Measurements from ENCODE around the gene ACTA2. TPM values are rescaled to one million over a fixed set of nuclear protein-coding genes. Genes with fewer than 3 reads are reported as not detected.

ACTA2 gene
- total RNA-seq, 1 experiment from 2014 or later: 2,012 TPM

DNA sequence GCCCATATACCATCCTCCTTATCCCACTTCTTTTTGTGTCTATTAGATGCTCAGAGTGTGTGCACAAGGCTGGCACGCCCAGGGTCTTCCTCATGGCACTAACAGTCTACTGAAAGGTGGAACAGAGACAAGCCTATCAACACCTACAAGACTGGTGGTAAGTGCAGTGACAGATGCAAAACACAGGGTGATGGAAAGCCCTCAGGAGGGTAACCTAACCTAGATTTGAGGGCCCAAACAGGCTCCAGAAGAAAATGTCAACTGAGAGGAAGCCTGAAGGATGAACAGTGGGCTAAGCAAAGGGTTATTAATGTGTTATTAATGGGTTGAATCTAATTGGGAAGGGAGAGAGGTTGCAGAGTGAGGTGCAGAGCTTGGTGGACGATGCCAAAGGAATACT is 36.9 kb upstream of the ACTA2 start:
- no peaks in the 10 kb centered on the region for H3K27me3 ChIP-seq (replicated peaks)
- DNase-seq (ENCODE audit: low read depth in 1 of 2, low spot score in 2 of 2): no peak
- peak overlapping the region; percentile 69; the same call in 1 of the 2 replicates for H3K4me3 ChIP-seq
- H3K4me1 ChIP-seq (replicated peaks): peaks cover 31% of the 10 kb centered on the region
- H3K36me3 ChIP-seq: no peaks in the 10 kb centered on the region
- no peaks in the 10 kb centered on the region for H3K9me3 ChIP-seq (replicated peaks)
- H3K27ac ChIP-seq: no peak overlapping the region

DNA sequence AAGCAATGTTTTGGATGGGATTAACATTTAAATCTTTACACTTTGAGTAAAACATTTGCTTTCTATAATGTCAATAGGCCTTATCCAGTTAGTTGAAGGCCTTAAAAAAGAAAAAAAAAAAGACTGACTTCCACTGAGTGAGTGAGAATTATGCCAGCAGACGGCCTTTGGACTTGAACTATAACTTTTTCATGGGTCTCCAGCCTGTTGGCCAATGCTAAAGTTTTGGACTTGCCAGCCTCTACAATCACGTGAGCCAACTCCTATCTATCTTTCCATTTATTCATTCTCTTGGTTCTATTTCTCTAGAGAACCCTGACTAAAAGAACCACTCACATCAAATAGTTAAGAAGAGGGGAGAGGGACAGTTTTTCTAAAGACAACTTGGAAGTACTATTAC is 35.3 kb upstream of the ACTA2 start:
- Histone ChIP-seq H3K27me3 (replicated peaks) (no peaks in the 10 kb centered on the region), H3K9me3 (replicated peaks) (no peaks in the 10 kb centered on the region), H3K4me3 (no peak overlapping the region), H3K4me1 (replicated peaks) (peaks cover 18% of the 10 kb centered on the region), H3K27ac (no peak overlapping the region), H3K36me3 (no peaks in the 10 kb centered on the region)
- DNase-seq (ENCODE audit: low read depth in 1 of 2, low spot score in 2 of 2): no peak

DNA sequence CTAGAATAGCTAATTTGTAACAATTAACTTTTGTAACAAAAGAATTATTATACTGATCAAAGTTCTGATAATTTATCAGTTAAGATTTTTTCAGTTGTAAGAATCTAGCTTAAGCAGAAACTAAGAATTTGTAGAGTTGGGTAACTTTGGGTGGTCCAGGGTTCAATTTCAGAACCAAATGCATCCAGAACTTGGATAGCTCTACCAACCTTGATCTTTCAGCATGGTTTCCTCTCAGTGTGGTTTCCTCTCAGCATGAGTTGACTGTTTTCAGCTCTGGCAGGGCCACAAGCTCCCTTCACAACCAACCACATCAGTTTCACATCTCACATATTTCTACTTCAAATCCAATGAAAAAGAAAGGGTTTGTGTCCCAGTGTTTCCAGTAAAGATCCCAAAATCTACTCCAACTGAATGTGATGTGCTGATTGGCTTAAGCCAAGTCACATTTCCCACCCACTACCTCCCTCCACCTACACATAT is 34.7 kb upstream of the ACTA2 start:
- Histone ChIP-seq H3K36me3 (no peaks in the 10 kb centered on the region), H3K4me1 (replicated peaks) (peaks cover 12% of the 10 kb centered on the region), H3K27me3 (replicated peaks) (no peaks in the 10 kb centered on the region), H3K9me3 (replicated peaks) (no peaks in the 10 kb centered on the region), H3K4me3 (no peak overlapping the region), H3K27ac (no peak overlapping the region)
- no peak for DNase-seq (ENCODE audit: low read depth in 1 of 2, low spot score in 2 of 2)

DNA sequence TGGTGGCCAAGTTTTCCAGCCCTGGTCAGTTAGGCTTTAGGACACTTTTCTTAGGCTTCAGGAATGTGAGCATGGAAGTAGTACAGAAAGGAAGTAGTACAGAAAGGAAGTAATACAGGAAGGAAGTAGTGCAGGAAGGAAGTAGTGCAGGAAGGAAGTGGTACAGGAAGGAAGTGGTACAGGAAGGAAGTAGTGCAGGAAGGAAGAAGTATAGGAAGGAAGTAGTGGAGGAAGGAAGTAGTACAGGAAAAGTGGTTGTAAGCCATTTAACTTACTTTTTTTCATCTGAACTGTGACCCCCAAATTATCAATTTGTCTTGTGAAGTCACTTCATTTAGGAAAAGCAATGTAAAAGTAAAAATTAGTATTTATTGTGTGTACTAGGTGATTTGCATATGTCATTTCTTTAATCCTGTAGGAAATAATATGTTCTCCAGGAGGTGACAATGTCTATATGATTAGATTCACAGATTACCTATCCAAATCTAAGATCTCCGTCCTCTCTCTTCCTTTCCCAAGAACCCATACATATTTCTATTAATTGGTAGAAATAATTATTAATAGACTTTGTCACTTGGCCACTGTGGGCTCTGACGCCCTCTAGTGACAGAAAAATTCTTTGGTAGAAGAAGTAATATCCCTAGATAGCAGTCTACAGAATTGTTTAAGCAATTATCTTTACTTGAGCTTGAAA is 34.1 kb upstream of the ACTA2 start:
- H3K4me1 ChIP-seq (replicated peaks): peaks cover 9% of the 10 kb centered on the region
- no peak overlapping the region for H3K27ac ChIP-seq
- H3K4me3 ChIP-seq: no peak overlapping the region
- H3K9me3 ChIP-seq (replicated peaks): no peaks in the 10 kb centered on the region
- no peaks in the 10 kb centered on the region for H3K27me3 ChIP-seq (replicated peaks)
- DNase-seq (ENCODE audit: low read depth in 1 of 2, low spot score in 2 of 2): peak in 1 of 2 experiments; percentile 37
- no peaks in the 10 kb centered on the region for H3K36me3 ChIP-seq

DNA sequence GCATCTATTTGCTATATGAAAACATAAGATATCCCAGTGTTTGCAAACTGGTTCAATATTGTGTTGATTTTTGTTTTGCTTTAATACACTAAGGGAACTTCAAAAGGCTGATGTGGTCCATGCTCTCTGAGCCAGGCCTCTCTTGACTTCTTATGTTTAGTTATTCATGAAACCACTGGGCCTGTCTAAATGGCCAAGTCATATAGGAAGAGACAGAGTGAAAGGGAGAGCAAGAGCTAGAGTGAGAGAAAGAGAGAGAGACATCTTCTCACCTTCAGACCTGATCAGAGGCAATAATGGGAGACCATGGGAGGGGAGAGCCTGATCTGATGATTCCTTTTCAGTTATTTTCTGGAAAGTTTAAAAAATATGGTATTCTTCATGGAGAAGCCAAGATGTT is 32.0 kb upstream of the ACTA2 start:
- Histone ChIP-seq H3K9me3 (replicated peaks) (no peaks in the 10 kb centered on the region), H3K4me3 (no peak overlapping the region), H3K27me3 (replicated peaks) (no peaks in the 10 kb centered on the region), H3K36me3 (no peaks in the 10 kb centered on the region), H3K4me1 (replicated peaks) (peaks cover 3% of the 10 kb centered on the region), H3K27ac (no peak overlapping the region)
- no peak for DNase-seq (ENCODE audit: low read depth in 1 of 2, low spot score in 2 of 2)

DNA sequence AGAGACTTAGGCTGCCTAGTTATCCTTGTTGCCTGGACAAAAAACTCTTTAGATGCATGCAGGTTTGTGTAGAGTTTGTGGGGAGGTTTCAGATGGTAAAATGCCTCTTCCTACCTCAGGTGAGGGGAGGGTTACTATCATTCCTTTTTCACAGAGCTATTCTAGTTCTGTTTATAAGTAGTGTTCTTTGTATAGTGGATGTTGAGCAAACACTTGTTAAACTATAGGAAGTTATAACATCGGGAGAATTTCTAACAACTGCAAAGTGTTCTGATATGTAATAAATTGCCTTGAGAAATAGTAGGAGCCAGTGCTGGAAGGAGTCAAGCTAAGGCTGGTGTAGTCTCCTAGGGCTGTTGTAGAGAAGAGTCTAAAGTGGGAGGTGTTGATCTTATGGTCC is 31.4 kb upstream of the ACTA2 start:
- H3K27me3 ChIP-seq (replicated peaks): no peaks in the 10 kb centered on the region
- H3K4me3 ChIP-seq: no peak overlapping the region
- DNase-seq (ENCODE audit: low read depth in 1 of 2, low spot score in 2 of 2): no peak
- H3K9me3 ChIP-seq (replicated peaks): no peaks in the 10 kb centered on the region
- peaks cover 9% of the 10 kb centered on the region for H3K4me1 ChIP-seq (replicated peaks)
- H3K27ac ChIP-seq: no peak overlapping the region
- no peaks in the 10 kb centered on the region for H3K36me3 ChIP-seq

DNA sequence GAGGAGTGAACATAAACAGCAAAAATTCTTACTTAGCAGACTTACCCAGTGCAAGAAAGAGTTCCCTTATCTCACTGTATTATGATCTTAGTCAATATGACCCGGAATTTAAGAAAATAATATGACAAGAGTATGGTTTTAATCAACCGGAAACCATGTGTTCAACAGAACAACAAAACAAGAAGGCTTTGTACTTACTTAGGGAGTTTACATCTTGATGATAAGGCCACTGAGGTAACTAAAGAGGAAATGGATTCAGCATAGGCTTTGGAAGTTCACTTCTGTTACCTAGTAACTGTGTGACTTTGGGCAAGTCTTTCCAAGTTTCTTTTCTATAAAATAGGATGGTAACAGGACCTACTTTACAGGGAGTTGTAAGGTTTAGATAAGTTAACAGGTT is 30.6 kb upstream of the ACTA2 start:
- no peak overlapping the region for H3K27ac ChIP-seq
- no peak overlapping the region for H3K4me3 ChIP-seq
- no peaks in the 10 kb centered on the region for H3K27me3 ChIP-seq (replicated peaks)
- no peaks in the 10 kb centered on the region for H3K36me3 ChIP-seq
- peaks cover 10% of the 10 kb centered on the region for H3K4me1 ChIP-seq (replicated peaks)
- no peak for DNase-seq (ENCODE audit: low read depth in 1 of 2, low spot score in 2 of 2)
- H3K9me3 ChIP-seq (replicated peaks): no peaks in the 10 kb centered on the region

DNA sequence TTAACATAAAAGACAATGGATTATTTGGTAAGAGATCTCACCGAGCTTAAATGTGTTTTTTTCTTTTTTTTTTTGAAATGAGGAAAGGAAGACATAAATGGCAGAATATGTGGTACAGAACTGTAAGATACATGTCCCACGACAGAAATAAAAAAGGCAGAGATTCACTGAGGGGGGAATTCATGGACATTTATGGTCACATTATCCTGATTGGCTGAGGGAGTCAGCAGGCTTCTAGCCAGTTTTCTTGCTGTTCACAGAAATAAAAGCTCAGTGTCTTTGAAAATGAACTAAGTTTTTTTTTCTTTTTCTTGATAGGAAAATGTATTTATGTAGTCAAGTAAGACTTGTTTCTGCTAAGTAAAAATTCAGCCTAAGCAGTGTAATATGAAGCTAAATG is 29.8 kb upstream of the ACTA2 start:
- Histone ChIP-seq H3K4me3 (no peak overlapping the region), H3K27me3 (replicated peaks) (no peaks in the 10 kb centered on the region)
- DNase-seq (ENCODE audit: low read depth in 1 of 2, low spot score in 2 of 2): no peak

DNA sequence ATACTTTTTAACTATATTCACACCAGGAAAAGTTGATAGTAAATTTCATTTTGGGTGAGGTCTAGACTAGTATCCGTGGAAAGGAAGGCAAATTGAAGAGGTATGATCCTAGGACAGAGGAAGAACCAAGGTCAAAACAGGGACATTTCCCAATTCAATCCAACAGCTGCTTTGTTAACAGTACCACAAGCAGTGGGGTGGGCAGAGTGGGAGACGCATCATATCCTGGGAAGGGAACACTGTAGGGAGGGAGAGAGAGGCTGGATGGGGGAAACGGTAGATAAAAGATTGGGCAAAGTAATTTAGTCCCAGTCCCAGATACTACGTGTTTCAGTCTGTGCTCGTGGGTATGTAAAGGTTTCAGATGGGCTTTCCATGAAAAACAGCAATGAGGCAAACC is 28.9 kb upstream of the ACTA2 start:
- H3K9me3 ChIP-seq (replicated peaks): no peaks in the 10 kb centered on the region
- DNase-seq (ENCODE audit: low read depth in 1 of 2, low spot score in 2 of 2): no peak
- H3K27me3 ChIP-seq (replicated peaks): no peaks in the 10 kb centered on the region
- H3K4me1 ChIP-seq (replicated peaks): peaks cover 10% of the 10 kb centered on the region
- H3K27ac ChIP-seq: no peak overlapping the region
- H3K36me3 ChIP-seq: no peaks in the 10 kb centered on the region
- H3K4me3 ChIP-seq: no peak overlapping the region

More for the DNA sequence above, 29.8 kb upstream of the ACTA2 start:
- H3K27ac ChIP-seq: no peak overlapping the region
- H3K9me3 ChIP-seq (replicated peaks): no peaks in the 10 kb centered on the region
- H3K36me3 ChIP-seq: no peaks in the 10 kb centered on the region
- H3K4me1 ChIP-seq (replicated peaks): peaks cover 10% of the 10 kb centered on the region

DNA sequence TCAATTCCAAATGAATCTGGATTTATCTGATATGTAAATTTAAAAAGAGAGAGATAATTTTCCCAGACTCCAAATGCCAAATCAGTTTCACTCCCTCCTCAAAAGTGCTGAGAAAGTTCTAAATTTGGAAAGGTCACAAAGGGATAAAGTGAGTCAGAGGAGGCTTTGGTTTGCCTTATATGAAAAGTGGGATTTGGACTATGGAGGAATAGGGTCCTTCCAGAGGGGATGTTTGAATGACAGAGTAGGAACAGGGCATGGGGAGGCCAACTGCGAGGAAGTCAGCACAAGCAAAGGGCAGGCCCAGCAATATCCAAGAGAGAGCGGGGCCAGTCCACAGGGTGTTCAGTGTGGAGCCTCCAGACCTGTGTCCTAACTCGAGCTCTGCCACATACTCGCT is 28.2 kb upstream of the ACTA2 start:
- peaks cover 11% of the 10 kb centered on the region for H3K4me1 ChIP-seq (replicated peaks)
- no peak for DNase-seq (ENCODE audit: low read depth in 1 of 2, low spot score in 2 of 2)
- no peaks in the 10 kb centered on the region for H3K27me3 ChIP-seq (replicated peaks)
- no peak overlapping the region for H3K4me3 ChIP-seq
- no peaks in the 10 kb centered on the region for H3K9me3 ChIP-seq (replicated peaks)
- no peak overlapping the region for H3K27ac ChIP-seq
- H3K36me3 ChIP-seq: no peaks in the 10 kb centered on the region

DNA sequence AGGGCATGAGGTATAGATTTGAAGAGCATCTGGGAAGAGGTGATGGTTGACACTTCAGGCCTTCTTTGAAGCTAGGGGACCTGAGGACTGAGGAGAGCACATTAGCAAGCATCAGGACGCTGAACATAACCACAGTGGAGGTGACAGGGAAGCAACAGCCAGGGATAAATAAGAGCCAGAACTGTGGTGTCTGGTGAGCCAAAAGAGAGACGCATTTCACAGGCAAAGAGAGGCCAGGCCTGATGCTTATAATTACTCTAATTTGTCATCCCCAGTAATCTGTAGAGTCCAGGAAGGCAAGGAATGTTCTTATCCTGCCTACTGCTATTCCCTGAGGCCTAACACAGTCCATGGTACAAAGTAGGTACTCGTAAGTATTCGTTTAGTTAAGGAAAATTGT is 27.7 kb upstream of the ACTA2 start:
- Histone ChIP-seq H3K27ac (no peak overlapping the region), H3K4me3 (no peak overlapping the region), H3K36me3 (no peaks in the 10 kb centered on the region), H3K9me3 (replicated peaks) (no peaks in the 10 kb centered on the region), H3K27me3 (replicated peaks) (no peaks in the 10 kb centered on the region), H3K4me1 (replicated peaks) (peaks cover 16% of the 10 kb centered on the region)
- DNase-seq (ENCODE audit: low read depth in 1 of 2, low spot score in 2 of 2): no peak

DNA sequence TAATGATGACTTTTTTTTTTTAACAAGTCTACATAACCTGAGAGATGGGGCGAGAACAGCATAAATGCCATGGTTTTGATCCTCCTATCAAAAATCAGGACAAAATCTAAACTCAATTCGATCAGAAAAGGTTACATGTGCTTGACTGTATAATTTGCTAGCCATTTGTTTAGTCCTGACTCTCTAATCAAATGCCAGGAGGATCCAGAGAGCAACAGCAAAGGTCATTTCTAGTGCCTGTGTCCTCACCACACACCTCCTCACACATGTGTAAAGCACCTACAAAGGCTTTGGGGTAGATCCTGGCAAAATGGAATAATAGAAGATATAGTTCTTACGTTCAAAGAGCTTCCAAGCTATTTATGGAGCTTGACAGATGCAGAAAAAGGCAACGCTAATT is 27.0 kb upstream of the ACTA2 start:
- Histone ChIP-seq H3K27me3 (replicated peaks) (no peaks in the 10 kb centered on the region), H3K9me3 (replicated peaks) (no peaks in the 10 kb centered on the region), H3K4me3 (no peak overlapping the region), H3K27ac (no peak overlapping the region), H3K36me3 (no peaks in the 10 kb centered on the region), H3K4me1 (replicated peaks) (peaks cover 21% of the 10 kb centered on the region)
- DNase-seq (ENCODE audit: low read depth in 1 of 2, low spot score in 2 of 2): no peak

DNA sequence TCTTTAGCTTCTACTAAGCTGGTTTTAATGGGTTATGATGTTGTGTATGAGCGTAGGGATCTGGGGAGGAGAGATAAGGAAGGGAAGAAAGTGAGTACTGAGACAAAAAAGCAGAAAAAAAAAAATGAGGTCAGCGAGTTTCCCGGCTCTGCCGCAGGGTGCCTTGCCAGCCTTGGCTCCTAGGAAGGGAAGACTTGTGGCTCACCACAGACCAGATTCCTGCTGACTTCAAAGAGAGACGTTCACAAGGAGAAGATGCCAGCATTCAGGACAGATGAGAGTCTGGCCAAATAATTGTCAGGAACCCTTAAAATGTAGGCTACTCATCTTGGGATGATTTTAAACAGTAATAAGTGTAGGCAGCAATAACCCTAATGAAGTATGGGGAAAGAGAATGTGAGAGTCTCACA is 26.6 kb upstream of the ACTA2 start:
- H3K4me1 ChIP-seq (replicated peaks): peaks cover 25% of the 10 kb centered on the region
- H3K27ac ChIP-seq: no peak overlapping the region
- H3K9me3 ChIP-seq (replicated peaks): no peaks in the 10 kb centered on the region
- H3K36me3 ChIP-seq: no peaks in the 10 kb centered on the region
- H3K4me3 ChIP-seq: no peak overlapping the region
- H3K27me3 ChIP-seq (replicated peaks): no peaks in the 10 kb centered on the region
- peak; percentile 73 to 76 for DNase-seq (ENCODE audit: low read depth in 1 of 2, low spot score in 2 of 2)

DNA sequence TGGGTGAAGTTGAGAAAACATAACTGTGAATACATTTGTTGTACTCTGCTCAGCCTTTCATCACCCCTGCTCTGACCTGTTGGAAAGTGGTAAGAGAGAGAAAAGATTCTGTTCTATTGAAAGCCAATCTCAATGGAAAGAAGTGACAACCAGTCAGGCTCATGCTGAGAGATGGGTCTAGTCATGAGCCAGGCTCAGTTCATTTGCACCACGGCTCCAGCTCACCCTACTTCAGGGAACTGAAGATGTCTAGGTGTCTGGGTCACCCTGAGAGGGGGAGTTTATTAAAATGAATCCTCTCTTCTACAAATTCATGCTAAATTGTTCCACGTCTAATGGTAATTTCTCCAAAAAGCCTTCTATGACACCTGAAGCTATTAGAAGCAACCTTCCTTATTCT is 25.9 kb upstream of the ACTA2 start:
- no peaks in the 10 kb centered on the region for H3K36me3 ChIP-seq
- H3K27me3 ChIP-seq (replicated peaks): no peaks in the 10 kb centered on the region
- peaks cover 31% of the 10 kb centered on the region for H3K4me1 ChIP-seq (replicated peaks)
- no peak overlapping the region for H3K4me3 ChIP-seq
- H3K27ac ChIP-seq: no peak overlapping the region
- no peaks in the 10 kb centered on the region for H3K9me3 ChIP-seq (replicated peaks)
- no peak for DNase-seq (ENCODE audit: low read depth in 1 of 2, low spot score in 2 of 2)

DNA sequence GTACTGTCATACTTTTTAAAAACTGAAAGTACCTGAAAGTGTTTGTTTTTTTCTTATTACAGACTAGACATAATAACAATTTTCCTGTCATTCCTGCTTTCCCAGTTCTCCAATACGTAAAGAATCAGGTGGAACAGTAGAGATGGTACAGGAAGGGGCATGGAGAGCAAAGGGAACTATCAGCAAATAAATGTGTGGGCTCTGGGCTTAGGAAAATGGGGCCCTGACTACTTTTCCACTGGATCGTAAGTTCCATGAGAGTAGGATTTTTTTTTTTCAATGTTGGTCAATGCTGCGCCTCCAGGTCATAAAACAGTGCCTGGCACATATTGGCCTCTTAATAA is 22.8 kb upstream of the ACTA2 start:
- Histone ChIP-seq H3K36me3 (no peaks in the 10 kb centered on the region), H3K4me1 (replicated peaks) (peaks cover 31% of the 10 kb centered on the region), H3K9me3 (replicated peaks) (no peaks in the 10 kb centered on the region), H3K4me3 (peak overlapping the region; percentile 40), H3K27ac (peak overlapping the region; percentile 85), H3K27me3 (replicated peaks) (no peaks in the 10 kb centered on the region)
- no peak for DNase-seq (ENCODE audit: low read depth in 1 of 2, low spot score in 2 of 2)
